ENCODE results near the gene TAF11L14. TPM values are rescaled to one million over a fixed set of nuclear protein-coding genes. Genes with fewer than 3 reads are reported as not detected.
"Not testable (repeated sequence)": the region's sequence is repeated elsewhere in the genome, so short reads cannot be mapped to it uniquely, and the experiment has no call there.

TAF11L14 gene
- total RNA-seq (2014; rRNA removed; shearing (Covaris generic)), result not detected in 2 replicates

DNA sequence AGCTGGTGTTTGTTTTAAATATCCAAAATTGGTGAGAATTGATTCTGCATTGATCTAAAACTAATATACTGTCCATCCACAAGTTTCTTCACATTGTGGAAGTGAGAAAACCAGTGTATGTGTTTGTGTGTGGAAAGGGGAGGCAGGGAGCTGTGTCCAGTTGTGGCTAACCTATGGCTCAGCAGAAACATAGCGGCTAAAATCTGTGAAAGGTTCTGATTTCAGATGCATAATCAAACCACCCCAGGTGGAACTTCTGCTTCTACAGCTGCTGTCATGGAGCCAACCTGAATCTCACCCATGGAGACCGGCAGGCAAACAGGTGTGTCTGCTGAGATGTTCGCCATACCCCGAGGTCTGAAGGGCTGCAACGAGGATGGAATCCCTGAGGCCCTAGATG, at the start of gene TAF11L14:
TAF11L14 (plus strand) TSS at position 301 of the 400 bp plus-strand sequence.
- DNase-seq (ENCODE audit: low spot score), result no peak

DNA sequence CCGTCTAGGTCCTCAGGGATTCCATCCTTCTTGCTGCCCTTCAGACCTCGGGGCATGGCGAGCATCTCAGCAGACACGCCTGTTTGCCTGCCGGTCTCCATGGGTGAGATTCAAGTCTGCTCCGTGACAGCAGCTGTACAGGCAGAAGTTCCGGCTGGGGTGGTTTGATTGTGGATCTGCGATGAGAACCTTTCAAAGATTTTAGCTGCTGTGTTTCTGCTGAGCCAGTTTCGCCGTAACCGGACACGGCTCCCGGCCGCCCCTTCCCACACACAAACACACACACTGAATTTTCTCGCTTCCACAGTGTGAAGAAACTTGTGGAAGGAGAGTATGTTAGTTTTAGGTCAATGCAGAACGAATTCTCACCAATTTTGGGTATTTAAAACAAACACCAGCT, 48.6 kb upstream of the TAF11L14 start, which contains the start of gene TAF11L7:
TAF11L7 (minus strand) TSS at position 101 of the 400 bp plus-strand sequence.
- DNase-seq (ENCODE audit: low spot score), result not testable (repeated sequence)

DNA sequence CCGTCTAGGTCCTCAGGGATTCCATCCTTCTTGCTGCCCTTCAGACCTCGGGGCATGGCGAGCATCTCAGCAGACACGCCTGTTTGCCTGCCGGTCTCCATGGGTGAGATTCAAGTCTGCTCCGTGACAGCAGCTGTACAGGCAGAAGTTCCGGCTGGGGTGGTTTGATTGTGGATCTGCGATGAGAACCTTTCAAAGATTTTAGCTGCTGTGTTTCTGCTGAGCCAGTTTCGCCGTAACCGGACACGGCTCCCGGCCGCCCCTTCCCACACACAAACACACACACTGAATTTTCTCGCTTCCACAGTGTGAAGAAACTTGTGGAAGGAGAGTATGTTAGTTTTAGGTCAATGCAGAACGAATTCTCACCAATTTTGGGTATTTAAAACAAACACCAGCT, 43.4 kb upstream of the TAF11L14 start, which contains the start of gene TAF11L8:
TAF11L8 (minus strand) TSS at position 101 of the 400 bp plus-strand sequence.
- DNase-seq (ENCODE audit: low spot score), result not testable (repeated sequence)

- not testable (repeated sequence) for DNase-seq (ENCODE audit: low spot score)
Measured at GRCh38 chr5:17594255-17594654, 40.0 kb upstream of the TAF11L14 start, which contains the start of gene TAF11L9. TSS of gene TAF11L9 (minus strand) at chr5:17594394.

DNA sequence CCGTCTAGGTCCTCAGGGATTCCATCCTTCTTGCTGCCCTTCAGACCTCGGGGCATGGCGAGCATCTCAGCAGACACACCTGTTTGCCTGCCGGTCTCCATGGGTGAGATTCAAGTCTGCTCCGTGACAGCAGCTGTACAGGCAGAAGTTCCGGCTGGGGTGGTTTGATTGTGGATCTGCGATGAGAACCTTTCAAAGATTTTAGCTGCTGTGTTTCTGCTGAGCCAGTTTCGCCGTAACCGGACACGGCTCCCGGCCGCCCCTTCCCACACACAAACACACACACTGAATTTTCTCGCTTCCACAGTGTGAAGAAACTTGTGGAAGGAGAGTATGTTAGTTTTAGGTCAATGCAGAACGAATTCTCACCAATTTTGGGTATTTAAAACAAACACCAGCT, 36.5 kb upstream of the TAF11L14 start, which contains the start of gene TAF11L10:
TAF11L10 (minus strand) TSS at position 101 of the 400 bp plus-strand sequence.
- not testable (repeated sequence) for DNase-seq (ENCODE audit: low spot score)

- DNase-seq (ENCODE audit: low spot score), result not testable (repeated sequence)
Measured at GRCh38 chr5:17603880-17604279, 30.4 kb upstream of the TAF11L14 start, which contains the start of gene TAF11L11. TSS of gene TAF11L11 (plus strand) at chr5:17604183.

- no peak for DNase-seq (ENCODE audit: low spot score)
Measured at GRCh38 chr5:17604951-17605350, 29.3 kb upstream of the TAF11L14 start.

DNA sequence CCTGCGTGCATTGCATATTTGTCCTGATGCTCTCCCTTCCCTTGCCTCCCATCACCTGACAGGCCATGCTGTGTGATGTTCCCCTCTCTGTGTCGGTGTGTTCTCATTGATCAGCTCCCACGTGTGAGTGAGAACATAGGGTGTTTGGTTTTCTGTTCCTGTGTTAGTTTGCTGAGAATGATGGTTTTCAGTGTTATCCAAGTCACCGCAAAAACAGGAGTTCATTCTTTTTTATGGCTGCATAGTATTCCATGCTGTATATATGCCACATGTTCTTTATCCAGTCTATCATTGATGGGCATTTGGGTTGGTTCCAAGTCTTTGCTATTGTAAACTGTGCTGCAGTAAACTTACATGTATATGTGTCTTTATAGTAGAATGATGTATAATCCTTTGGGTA, 26.8 kb upstream of the TAF11L14 start:
- not testable (repeated sequence) for DNase-seq (ENCODE audit: low spot score)

- not testable (repeated sequence) for DNase-seq (ENCODE audit: low spot score)
Measured at GRCh38 chr5:17610092-17610491, 24.2 kb upstream of the TAF11L14 start, which contains the start of gene TAF11L12. TSS of gene TAF11L12 (plus strand) at chr5:17610392.

- DNase-seq (ENCODE audit: low spot score), result no peak
Measured at GRCh38 chr5:17614872-17615605, 19.2 kb upstream of the TAF11L14 start.

DNA sequence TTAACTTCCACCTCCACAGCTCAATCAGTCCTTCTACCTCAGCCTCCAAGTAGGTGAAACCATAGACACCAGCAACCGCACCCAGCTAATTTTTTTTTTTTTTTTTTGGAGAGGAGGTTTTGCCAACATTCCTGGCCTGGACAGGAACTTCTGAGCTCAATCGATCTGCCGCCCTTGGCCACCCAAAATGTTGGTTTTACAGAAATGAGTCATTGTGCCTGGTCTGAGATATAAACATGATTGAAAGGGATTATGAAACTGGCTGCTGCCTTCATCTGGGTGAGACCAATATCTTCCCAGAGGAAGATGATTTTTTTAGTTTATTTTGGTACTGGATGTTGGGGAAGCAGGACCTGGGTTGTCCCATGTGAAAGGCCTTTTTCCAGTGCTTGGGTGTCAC, 14.9 kb upstream of the TAF11L14 start:
- DNase-seq (ENCODE audit: low spot score), result peak; percentile 12

GRCh38 chr5:17620627-17621026, 13.6 kb upstream of the TAF11L14 start:
- DNase-seq (ENCODE audit: low spot score), result no peak

- no peak for DNase-seq (ENCODE audit: low spot score)
Measured at GRCh38 chr5:17625686-17626085, 8.6 kb upstream of the TAF11L14 start.

GRCh38 chr5:17631788-17632187, 2.5 kb upstream of the TAF11L14 start, which contains the start of gene TAF11L13:
TSS of gene TAF11L13 (plus strand) at chr5:17632088.
- not testable (repeated sequence) for DNase-seq (ENCODE audit: low spot score)

GRCh38 chr5:17649232-17649631, 15.0 kb downstream of the TAF11L14 start:
- not testable (repeated sequence) for DNase-seq (ENCODE audit: low spot score)

DNA sequence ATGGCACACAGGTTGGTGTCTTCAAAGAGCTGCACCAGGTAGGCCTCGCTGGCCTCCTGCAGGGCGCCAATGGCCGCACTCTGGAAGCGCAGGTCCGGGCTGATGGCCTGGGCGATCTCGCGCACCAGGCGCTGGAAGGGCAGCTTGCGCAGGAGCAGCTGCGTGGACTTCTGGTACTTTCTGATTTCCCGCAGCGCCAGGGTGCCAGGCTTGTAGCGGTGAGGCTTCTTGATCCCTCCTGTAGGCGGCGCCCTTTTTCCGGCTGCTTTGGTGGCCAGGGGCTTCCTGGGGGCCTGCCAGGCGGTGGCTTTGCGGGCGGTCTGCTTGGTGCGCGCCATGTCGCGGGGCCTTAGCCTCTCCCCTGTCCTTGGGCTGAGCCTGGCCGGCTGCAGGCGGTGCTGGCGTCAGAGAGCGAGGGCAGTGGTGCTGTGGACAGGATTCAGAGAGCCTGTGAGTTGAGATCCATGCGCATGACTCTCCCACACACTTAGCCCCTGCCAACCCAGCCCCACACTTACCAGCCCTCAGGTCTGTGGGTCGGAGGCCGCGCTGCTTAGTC, 21.0 kb downstream of the TAF11L14 start:
- DNase-seq (ENCODE audit: low spot score), result not testable (repeated sequence)

GRCh38 chr5:17655921-17656320, 21.7 kb downstream of the TAF11L14 start:
- DNase-seq (ENCODE audit: low spot score), result no peak

DNA sequence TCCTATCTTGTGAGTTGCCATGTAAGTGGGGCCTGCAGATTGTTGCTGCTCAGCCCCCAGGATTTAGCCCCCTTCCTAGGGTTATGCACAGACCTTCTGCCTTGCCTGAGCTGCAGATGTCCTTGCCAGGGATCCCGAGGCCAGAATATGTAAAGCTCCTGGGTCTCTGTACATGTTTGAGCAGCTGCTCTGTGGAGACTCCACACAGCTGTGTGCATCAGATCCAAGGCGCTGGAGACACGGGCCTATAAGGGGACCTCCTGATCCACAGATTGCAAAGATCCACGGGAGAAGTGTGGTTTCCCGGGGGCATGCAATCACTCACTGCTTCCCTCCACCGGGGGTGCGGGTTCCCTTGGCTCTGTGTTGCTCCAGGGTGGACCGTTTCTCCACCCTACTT, 28.9 kb downstream of the TAF11L14 start:
- no peak for DNase-seq (ENCODE audit: low spot score)

DNA sequence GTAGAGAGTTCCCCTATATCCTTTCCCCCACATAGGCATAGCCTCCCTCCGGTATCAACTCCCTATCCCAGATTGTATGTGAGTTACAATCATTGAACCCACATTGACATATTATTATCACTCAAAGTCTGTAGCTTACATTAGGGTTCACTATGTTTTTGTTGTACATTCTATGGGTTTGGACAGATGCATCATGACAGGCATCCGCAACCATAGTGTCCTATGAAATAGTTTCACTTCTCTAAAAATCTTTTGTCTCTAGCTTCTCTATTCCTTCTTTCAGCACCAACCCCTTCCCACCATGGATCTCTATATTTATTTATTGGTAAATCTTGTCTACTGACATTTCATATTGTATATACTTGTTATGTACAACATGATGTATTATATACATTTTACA, 31.6 kb downstream of the TAF11L14 start:
- DNase-seq (ENCODE audit: low spot score), result no peak

DNA sequence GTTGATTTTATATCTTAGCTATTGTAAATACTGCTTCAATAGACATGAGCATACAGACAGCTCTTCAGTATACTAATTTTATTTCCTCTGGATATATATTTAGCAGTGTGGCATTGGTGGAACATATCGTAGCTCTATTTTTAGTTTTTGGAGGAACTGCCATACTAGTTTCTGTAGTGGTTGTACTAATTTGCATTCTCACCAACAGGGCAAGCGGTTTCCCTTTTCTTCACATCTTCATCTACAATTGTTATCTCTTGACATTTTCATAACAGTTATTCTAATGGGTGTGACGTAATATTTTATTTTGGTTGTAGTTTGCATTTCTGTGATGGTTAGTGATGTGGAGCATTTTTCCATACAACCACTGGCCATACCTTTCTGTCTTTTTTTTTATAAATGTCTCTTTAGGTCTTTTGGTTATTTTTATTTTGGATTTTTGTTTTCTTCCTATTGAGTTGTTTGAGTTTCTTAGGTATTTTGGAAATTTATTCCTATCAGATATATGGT, 32.5 kb downstream of the TAF11L14 start:
- no peak for DNase-seq (ENCODE audit: low spot score)

GRCh38 chr5:17670353-17670752, 36.1 kb downstream of the TAF11L14 start:
- DNase-seq (ENCODE audit: low spot score), result no peak

- no peak for DNase-seq (ENCODE audit: low spot score)
Measured at GRCh38 chr5:17678751-17679324, 44.6 kb downstream of the TAF11L14 start.

Data from H4 (cell line).